ENCODE measurements around the gene POMGNT2.
"Not testable (repeated sequence)": the region's sequence is repeated elsewhere in the genome, so short reads cannot be mapped to it uniquely, and the experiment has no call there.

Gene POMGNT2

DNA sequence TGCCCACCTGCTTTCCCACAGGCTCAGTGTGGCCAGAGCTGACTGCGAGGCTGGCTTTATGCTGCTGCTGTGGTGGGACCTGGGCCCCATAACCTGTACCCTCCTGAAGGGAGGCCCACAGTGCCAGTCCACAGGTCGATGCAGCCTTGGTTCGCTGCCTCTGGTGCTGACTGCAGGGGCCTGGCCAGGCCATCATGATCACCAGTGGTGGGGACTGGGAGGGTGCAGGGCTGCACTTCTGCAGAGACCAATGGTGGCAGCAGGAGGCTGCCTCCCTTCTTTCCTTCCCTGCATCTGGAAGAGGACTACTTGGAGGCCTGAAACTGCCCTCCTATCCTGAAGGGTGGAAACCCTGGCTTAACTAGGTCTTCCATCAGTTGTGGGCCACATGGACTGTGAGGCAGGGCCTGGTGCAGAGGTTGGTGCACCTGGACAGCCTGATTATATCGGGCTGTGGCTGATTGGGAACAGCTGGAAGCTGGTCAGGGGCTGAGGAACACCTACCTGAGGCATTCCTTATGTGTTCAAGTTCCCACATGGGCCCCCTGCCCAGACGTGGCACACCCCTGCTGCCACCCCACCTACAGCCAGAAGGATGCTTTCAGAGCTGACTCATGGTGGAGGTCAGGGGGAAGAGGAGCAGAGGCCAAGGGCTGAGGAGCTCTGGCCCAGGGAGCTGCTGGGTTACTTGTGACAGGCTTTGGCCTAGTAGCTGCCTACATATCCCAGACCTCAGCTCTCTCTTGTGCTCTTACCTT, 29.8 kb downstream of the POMGNT2 start:
- no peak for DNase-seq

DNA sequence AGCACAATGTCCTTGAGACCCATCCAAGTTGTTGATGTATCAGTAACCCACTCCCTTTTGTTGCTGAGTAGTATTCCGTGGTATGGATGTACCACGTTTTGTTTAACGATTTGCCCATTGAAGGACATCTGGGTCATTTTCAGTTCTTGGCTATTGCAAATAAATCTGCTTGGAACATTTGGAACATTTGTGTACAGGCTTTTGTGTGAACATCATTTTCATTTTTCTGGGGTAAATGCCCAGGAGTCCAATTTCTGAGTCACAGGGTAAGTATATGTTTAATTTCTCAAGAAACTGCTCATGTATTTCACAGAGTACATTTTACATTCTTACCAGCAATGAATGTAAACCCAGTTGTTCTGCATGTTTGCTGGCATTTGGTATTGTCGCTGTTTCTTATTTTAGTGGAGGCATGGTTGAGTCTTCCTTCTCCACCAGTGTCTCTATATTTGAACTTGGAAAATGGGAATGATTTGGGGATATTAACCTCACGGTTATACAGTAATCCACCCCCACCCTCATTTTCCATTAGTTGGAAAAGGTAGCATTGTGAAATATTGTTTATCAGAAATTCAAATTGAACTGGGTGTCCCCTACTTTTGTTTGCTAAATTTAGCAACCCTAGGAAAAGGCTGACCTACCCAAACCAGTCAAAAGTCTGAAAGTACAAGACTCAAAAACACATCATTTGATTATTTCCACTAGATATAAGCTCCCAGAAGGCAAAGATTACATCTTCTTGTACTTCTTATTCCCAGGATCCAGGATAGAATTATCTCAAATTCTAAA, 30.8 kb downstream of the POMGNT2 start:
- no peak for DNase-seq

DNA sequence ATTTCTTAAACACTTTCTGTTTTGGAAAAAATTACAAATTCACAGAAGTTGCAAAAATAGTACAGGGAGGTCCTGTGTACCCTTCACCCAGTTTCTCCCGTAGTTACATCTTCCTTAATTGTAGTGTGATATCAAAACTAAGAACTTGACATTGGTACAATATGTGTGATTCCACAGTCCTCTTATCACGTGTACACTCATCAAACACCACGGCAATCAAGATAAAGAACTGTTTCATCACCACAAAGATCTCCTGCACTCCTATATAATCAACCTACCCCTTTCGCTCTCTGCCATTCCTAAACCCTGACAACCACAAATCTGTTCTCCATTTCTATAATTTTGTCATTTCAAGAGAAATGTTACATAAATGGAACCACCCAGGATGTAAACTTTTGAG, 31.4 kb downstream of the POMGNT2 start:
- DNase-seq = no peak

DNA sequence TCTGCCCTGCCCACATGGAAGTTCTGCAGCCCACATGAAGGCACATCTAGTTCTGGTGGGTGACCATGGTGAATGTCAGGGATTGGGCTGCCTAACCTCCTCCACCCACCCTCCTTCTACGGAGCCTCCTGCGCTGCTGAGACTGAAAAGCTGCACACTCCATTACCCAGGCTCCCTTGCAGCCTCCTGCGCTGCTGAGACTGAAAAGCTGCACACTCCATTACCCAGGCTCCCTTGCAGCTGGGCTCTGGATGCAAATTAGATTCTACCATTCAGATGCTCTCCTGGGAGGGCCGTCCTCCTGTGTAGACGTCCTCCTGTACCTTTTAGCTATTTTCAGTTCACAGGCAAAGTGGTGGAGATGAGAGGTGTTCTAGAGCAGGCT, 32.1 kb downstream of the POMGNT2 start:
- DNase-seq = no peak

DNA sequence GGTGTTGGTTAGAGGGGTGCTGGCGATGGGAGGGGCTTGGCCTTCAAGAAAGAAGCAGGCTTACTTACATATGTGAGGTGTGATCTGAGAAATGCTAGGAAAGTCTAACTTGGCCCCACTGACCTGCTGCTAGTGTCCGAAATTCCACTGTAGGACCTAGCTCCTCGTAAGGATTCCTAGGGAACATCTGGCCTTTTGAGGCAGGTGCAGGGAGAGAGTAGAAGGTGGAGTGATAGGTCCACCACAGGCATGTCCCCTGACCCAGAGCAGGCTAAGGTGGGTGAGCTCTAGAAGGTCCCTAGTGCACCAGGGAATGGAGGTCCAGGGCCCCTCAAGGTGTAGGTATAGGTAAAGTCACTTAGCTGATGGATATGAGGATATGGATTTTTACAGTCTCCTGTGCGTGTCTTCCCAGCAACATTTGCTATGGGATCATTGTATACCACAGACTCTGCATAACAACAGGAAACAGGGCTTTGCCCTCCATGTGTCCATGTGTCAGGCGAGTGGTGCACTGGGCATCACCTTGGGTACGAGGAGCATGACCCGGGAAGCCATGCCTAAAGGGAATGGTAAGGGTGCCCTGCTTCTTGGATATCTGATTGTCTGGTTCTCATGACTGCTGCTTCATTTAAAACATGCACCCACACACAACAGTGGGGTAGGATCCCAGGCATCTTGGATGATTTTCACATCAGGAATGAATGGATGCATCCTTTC, 32.6 kb downstream of the POMGNT2 start:
- no peak for DNase-seq

DNA sequence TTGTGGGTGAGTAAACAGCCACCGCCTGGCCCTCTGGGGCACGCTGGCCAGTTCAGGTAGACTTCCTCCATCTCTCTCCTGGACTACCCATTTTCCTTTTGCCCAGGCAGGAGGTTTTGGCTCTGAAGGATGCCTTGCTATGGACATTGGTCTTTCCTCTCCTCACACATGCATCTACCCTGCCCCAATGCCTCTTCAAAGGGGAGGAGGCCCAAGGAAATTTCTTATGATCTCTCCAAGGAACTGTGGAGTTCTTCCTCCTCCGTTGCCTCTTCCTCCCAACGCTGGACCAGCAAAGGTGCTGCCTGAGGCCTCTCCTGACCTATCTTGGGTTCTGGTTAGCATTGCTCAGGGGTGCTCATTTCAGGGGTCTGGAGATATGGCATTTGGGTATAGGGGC, 33.5 kb downstream of the POMGNT2 start:
- DNase-seq = no peak

DNA sequence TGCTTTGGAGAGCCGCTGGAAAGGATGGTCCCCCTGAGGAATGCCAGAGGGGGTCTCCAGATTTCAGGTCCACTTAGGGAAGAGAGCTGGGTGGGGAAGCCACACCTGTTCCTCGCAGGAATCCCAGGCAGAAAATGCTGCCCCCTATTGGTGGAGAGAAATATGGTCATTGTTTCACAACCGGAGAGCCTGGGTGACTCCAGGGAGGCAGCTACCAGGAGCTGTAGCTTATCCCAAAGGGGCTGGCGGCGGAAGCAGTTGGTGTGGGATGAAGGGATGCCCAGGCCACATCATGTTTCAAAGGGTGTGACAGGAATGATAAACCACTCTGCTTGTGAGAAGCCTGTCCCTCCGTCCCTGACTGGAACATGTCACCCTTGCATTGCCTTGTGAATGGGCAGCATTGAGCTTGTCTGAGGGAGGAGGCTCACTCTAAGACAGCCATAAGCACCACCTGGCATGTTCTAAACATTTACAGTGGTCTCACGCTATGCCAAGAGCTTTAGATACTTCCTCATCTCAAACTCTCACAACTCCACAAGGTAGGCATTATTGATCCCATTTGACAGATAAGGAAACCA, 34.5 kb downstream of the POMGNT2 start:
- DNase-seq = no peak

DNA sequence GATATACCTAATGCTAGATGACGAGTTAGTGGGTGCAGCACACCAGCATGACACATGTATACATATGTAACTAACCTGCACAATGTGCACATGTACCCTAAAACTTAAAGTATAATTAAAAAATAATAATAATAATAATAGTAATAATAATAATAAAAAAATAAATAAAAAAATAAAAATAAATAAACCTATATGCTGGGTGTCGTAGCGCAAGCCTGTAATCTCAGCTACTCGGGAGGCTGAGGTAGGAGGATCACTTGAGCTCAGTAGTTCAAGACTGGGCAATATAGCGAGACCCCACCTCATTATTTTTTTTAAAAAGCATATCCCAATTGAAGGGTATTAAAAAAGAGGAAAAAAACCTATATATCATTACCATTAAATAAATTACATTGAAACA, 35.2 kb downstream of the POMGNT2 start:
- DNase-seq = not testable (repeated sequence)

DNA sequence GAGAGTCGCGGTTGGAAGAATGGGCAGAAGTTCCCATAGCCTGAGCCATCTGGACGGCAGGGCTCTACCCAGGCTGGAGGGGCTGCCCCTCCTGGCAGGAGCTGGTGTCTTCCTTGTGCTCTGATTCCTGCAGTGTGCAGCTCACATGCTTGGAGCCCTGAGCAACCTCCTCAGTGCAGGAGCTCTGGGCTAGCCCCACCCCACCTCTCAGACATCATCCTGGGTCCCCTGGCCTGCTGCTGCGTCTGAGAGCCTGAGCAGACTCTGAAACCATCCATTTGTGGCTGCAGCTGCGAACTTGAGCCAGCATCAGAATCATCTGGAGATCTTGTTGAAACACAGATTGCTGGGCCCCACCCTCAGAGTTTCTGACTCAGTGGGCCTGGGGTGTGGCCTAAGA, 42.8 kb downstream of the POMGNT2 start:
- no peak for DNase-seq

DNA sequence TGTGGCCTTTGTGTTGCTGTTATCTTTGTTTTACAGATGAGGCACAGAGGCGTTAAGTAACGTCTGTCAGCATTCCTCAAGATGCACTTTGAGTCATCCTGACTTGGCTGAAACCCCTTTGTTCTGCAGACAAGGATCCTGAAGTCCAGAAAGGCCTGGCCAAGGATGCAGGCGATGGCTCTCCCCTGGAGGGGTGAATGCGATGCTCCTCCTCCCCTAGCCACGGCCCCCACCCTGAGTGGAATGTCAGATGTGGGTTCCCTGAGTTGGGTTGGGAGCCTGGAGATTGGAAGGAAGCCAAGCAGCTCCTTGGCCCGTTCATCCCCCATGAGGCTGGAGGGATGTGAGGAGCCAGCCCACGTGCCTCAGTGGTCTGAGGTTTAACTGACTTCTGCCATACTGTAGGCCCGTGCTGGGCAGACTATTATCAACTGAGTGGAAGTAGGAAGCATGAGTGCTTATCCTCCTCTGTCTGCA, 43.3 kb downstream of the POMGNT2 start:
- no peak for DNase-seq

DNA sequence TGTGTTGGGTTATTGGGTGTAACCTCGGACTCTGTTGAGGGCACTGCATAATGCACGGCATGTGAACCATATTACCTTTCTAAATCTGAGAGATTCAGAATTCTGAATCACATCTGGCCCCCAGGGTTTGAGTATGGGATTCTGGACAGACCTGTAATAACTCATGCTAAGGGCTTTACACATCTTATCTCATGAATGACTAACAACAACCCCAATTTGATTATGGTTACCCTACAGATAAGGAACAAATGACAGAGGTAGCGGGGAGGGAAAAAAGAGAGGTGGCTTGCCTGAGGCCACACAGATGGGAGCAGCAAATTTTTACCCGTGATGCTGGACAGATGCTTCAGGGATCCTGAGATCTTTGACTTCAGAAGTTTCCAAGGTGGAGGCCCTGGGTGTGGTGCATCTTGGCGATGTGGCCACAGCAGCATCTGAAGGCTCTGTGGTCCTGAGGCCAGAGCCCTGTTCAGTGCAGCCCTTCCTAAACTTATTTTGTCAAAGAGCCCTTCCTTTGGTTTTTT, 43.8 kb downstream of the POMGNT2 start:
- DNase-seq = no peak

DNA sequence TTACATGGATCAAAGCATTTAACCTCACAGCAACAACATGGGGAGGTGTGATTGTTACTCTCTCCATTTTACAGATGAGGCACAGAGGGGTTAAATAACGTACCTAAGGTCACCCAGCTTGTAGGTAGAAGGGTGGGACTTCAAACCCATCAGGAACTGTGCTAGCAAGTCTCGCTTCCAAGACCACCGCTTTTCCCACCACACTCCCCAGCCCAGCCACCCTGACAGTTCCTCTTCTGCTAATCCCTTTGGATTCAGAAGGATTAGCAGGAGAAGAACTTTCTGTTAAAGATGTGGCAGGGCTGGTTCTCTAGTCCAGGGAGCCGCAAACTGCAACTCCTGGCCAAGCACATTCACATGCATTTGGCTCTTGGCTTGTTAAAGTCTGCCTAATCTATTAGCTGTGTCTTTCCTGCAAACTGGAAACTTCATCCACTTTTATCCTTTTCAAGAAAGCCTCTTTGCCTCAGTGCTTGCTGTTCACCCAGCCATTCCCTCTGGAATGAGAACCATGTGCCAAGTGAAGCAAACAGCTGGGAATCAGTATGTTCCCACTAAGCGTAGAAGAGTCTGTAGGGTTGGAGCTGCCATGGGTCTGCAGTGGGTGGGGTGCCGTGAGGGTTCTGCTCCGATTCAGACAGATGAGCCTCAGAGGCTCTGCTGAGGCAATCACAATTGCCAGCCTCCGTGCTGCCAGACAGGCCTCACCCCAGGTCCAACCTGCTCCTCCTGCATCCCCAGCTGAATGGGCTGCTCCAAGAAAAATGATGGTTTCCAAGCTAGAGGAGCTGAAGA, 44.6 kb downstream of the POMGNT2 start:
- no peak for DNase-seq

DNA sequence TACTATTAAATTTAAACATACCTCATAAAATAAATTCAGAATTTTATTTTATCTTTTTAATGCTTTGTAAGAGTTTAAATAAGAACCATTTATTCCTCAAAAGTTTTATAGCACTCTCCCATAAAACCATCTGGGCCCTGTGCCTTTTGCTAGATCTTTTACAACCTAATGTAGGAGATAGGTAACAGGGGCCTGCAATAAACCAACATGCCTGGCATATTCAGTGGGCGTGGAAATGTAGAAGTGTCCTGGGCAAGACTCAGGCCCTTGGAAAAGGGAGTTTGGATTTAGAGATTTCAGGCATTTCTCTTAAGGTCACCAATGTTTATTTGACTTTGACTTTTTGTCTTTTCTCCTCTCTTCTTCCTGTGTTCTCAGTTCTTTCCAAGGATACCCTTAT, 46.4 kb downstream of the POMGNT2 start:
- DNase-seq = no peak

DNA sequence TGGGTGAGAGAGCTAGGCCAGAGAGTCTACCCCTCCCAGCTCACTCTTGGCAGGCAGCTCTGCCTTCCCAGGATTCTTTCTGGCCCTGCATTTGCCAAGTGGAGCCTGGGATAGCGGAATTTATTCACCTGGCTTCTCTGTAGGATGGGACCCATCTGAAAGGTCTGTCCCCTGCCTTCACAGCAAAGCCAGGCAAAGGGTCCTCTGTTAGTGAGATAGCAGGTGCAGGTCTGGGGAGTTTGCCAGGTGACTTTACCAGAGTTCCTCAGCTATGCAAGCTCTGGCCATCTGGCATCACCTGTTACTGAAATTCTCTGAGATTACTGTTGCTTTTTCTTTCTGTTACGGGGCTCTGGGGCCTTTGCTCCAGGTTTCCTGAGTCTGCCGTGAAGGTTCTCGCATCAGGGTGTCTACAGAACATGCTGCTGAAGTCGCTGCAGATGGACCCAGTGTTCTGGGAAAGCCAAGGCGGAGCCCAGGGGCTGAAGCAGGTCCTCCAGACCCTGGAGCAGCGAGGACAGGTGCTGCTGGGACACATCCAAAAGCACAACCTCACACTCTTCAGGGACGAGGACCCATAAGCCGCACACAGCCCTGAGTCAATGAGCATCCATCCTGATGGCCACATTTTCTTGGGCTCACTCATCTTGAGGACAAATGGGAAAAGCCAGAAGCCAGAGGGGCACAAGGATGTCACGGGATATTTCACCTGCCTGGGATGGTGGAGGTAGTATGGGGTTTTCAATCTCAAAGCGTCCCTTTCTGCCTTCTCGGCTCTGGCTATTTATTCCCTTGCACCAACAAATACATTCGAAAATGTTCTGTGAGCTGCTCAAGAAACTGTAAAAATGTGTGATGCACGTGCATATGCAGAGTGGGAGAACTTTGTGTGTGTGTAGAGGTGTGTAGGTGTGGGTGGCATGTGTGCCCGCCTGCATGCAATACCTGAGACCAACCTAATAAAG, 49.8 kb downstream of the POMGNT2 start:
- DNase-seq = no peak

DNA sequence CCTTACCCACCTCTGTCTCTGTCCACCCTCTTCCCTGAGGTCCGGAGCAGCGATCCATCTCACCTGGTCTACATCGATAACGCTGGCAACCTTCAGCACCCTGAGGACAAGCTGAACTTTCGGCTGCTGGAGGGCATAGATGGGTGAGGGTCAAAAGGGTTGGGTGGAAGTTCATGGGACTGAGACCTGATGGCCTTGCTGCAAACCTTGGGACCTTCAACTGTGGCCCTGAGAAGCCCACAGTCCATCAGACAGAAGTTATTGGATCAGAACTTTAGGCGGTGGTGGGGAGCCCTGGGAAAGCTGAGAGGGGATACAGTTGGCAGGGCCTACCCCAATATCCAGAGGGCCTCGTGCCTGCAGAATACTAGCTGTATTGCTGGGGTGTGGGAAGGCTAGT, 50.5 kb downstream of the POMGNT2 start:
- no peak for DNase-seq

DNA sequence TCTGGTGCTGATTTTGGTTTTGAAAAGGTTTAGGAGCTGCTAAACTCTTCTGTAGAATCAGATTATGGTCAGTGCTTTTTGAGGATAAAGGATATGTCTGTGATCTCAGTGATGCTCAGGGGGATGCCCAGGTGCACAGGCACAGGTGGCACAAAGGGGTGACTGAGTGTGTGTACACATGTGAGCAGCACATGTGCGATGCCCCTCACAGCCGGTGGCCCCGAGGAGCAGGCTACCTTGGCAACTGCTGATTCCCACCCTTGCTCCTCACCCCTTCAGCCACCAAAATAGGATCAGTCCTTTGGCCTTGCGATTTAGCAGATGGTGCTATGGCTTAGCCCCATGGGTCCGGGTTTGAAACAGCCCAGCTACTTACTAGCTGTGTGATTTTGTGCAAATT, 51.1 kb downstream of the POMGNT2 start:
- DNase-seq = no peak

DNA sequence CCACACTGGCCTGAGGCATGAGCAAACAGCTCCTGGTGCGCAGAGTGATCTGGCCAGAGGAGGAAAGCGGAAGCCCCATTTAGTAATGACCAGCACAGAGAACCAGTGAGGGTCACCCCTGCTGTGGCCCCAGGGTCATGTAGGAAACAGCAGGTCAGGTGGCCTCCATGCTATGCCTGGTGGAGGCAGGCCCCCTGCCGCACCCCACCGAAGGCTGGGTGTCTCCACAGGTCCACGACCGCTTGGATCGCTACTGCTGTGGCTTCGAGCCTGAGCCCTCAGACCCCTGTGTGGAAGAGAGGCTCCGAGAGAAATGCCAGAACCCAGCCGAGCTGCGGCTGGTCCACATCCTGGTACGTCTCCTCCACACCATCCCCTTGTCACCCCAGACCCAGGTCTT, 52.6 kb downstream of the POMGNT2 start:
- DNase-seq = no peak

DNA sequence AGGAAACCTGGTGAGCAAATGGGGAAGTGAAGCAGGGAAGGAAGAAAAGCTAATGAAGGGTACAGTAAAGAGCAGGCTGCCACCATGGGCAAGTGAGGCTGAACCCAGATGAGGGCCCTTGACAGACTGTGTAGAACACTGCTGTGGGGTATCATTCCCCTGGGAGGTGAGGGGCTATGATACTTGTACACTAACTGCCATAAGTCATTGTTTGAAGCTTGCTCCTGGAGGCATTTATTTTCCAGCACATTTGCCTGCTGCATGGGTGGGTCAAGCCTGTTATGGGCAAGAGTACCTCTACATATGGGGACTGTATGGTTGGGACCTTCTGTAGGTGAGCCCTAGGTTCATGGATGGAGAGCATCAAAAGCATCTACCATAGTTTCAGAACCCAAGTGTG, 57.4 kb downstream of the POMGNT2 start:
- no peak for DNase-seq

DNA sequence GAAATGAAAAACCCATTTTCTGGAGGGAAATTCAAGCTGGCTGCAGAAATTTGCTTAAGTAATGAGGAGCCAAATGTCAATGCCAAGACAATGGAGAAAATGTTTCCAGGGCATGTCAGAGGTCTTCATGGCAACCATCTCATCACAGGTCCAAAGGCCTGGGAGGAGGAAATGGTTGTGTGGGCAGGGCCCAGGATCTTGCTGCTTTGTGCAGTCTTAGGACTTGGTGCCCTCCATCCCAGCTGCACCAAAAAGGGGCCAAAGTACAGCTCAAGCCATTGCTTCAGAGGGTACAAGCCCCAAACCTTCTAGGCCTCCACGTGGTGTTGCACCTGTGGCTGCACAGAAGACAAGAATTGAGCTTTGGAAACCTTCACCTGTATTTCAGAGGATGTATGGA, 59.3 kb downstream of the POMGNT2 start:
- no peak for DNase-seq

DNA sequence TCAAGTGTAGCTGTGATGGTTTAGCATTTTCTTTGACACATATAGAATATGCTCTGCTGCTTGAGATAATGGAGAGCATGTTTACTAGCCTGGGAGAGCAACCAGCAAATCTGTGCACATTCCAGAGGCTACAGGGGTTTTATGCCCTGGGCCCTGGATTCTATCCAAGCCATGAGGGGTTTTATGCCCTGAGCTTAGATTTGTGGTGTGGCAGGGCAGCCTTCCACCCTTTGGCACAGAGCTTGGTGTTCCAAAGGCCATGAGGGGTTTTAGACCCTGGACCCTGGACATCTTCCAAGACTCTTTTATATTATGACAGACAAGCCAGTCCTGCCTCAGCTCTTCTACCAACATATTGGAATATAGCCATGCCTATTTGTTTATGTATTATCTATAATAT, 60.8 kb downstream of the POMGNT2 start:
- not testable (repeated sequence) for DNase-seq

DNA sequence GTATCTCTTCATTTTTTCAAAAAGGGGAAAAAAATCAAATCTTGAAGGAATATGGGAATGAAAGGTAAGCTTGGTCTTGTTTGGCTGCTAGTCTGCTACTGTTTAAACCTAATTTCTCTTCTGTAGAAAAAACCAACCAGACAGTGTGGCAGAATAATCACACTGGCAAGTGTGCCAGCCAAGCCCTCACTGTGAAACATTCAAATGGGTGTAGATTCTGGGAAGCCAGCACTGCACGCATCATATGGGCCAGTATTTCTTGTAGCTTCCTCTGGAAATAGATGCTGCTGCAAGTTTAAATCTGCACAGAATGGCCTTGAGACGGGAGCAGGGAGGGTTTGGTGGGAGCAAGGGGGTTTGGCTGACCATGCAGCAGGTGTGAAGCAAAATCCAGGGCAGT, 62.1 kb downstream of the POMGNT2 start:
- DNase-seq = no peak
